GM23248 (cell line): ENCODE measurements around the gene KDM1A.

ENCODE experiments used
- EZH2 ChIP-seq: fragments of 200-600 bp; sonication (generic); IDR thresholded peaks from 2 replicates; pipeline ENCODE4 v1.6.1; 2018; ENCODE audit warnings: antibody characterized with exemption, mild to moderate bottlenecking; ENCODE audit not compliant: insufficient read depth, poor library complexity, severe bottlenecking
- EZH2phosphoT487 ChIP-seq: fragments of 200-600 bp; sonication (generic); IDR thresholded peaks from 2 replicates; pipeline ENCODE4 v1.6.1; 2018; ENCODE audit warnings: antibody characterized with exemption, moderate library complexity, mild to moderate bottlenecking, low read depth; ENCODE audit not compliant: insufficient read depth

- TF ChIP-seq EZH2 = no peak
- TF ChIP-seq EZH2phosphoT487 = no peak
Measured at GRCh38 chr1:22972760-22973159, 46.5 kb upstream of the KDM1A start, which contains the start of gene LACTBL1.
